ENCODE measurements around the gene SLC43A3. TPM values are rescaled to one million over a fixed set of nuclear protein-coding genes. Genes with fewer than 3 reads are reported as not detected.

Gene SLC43A3
- total and polyA plus RNA-seq, 9 of the 15 experiments (the other 6 are each of a cell fraction or from before 2014, with no cell fraction given), result 63.7 to 281 (median 139) TPM

GRCh38 chr11:57460022-57460757 is 33.3 kb upstream of the SLC43A3 start, which contains the start of gene RTN4RL2 (continued):
- TF ChIP-seq PRDM10 (IDR thresholded peaks at IDR 0.05; ENCODE audit: partially characterized antibody) (peak; percentile 95), TRIM24 (IDR thresholded peaks at IDR 0.05) (peak in 1 of 2 experiments; percentile 61; a peak in 2 of 4 replicates), SP1 (CRISPR knock-in tag; IDR thresholded peaks at IDR 0.05) (no peak), DDX20 (tag; IDR thresholded peaks at IDR 0.05; ENCODE audit: low read depth) (no peak), TOE1 (IDR thresholded peaks at IDR 0.05; ENCODE audit: borderline replicate concordance) (no peak), TOE1 (CRISPR knock-in tag; IDR thresholded peaks at IDR 0.05; ENCODE audit: borderline replicate concordance, low read depth) (no peak), RAD21 (CRISPR knock-in tag; conservative IDR thresholded peaks at IDR 0.05 in 1 of 2, IDR thresholded peaks at IDR 0.05 in 1 of 2) (0 out of 4 replicates have a peak, but pooled peaks of 1 of the 2 experiments have one; percentile 4), ATF6 (CRISPR knock-in tag; IDR thresholded peaks at IDR 0.05) (no peak), CXXC5 (CRISPR knock-in tag; IDR thresholded peaks at IDR 0.05) (peak; percentile 49), HOMEZ (CRISPR knock-in tag; IDR thresholded peaks at IDR 0.05) (no peak), ZBTB49 (CRISPR knock-in tag; IDR thresholded peaks at IDR 0.05; ENCODE audit: borderline replicate concordance) (no peak)

Data from K562 (cell line).